HCT116 (cell line): ENCODE data around the gene ESPN. TPM values are rescaled to one million over a fixed set of nuclear protein-coding genes. Genes with fewer than 3 reads are reported as not detected.

Experiments
- ATAC-seq: fragments of 200-7000 bp; cut with Tn5 transposase; 2 replicates; pipeline ENCODE4 v1.9.1; 2020; ENCODE audit warnings: mild to moderate bottlenecking, moderate library complexity
- BruUV-seq: library from RNA; stranded (reverse); fragments of 400-500 nt; replicated peaks from 2 replicates; lab custom pipeline; 2021; lab: Mats Ljungman, UMichigan
- CTCF ChIA-PET: fragments of 300-600 bp; sonication (Branson Sonifier 250); formaldehyde crosslinking; loops from one replicate; lab custom pipeline; 2021; ENCODE audit warnings: antibody characterized with exemption; lab: Charles Lee
- POLR2A ChIA-PET: fragments of 300-600, 350-600 bp; sonication (Branson Sonifier 250); formaldehyde crosslinking; loops from one replicate; lab custom pipeline; 2021; ENCODE audit warnings: antibody characterized with exemption; lab: Charles Lee
- RAD21 ChIA-PET, 2 experiments: fragments of 300-600 bp; sonication (Branson Sonifier 250); formaldehyde crosslinking; loops; one replicate each; lab custom pipeline; 2023; ENCODE audit warnings: low total read pairs in 2 of 2; ENCODE audit not compliant: uncharacterized antibody in 2 of 2, unreplicated experiment in 2 of 2, low non-redundant PET in 1 of 2; lab: Charles Lee
- DNase-seq: peaks from one replicate; pipeline ENCODE4 v3.0.0-alpha.2; 2010; ENCODE audit warnings: low read depth, low spot score
- H2AFZ ChIP-seq: fragments of 200-600 bp; shearing (Covaris generic), sonication (generic); 2 replicates; pipeline ENCODE4 v1.6.1; 2017; ENCODE audit warnings: low read depth, mixed run types, mixed read lengths, antibody characterized with exemption, low read length; ENCODE audit not compliant: poor library complexity, severe bottlenecking
- H3K27ac ChIP-seq: 2 replicates; pipeline ENCODE4 v1.5.1; 2012; ENCODE audit warnings: low read depth, low read length
- H3K27me3 ChIP-seq: fragments of 200-600 bp; sonication (generic); 2 replicates; pipeline ENCODE4 v1.6.1; 2016; ENCODE audit warnings: mixed run types, low read length, mixed read lengths; ENCODE audit not compliant: insufficient read depth
- H3K36me3 ChIP-seq, 2 experiments: fragments of 200-500 bp in 1 of 2; fragments of 200-600 bp in 1 of 2; sonication (Bioruptor generic) in 1 of 2; sonication (generic) in 1 of 2; 2 replicates each; pipeline versions ENCODE4 v1.5.1 to v1.6.1; 2014 to 2016; ENCODE audit warnings: low read length in 2 of 2, inconsistent platforms in 1 of 2, mixed read lengths in 1 of 2, mixed run types in 1 of 2; ENCODE audit not compliant: insufficient read depth in 2 of 2, control insufficient read depth in 1 of 2
- H3K4me1 ChIP-seq, 2 experiments: fragments of 200-600 bp in 1 of 2; sonication (generic) in 1 of 2; 2 replicates each; pipeline versions ENCODE4 v1.5.1 to v1.6.1; 2012 to 2017; ENCODE audit warnings: low read length in 2 of 2, inconsistent platforms in 1 of 2, mild to moderate bottlenecking in 1 of 2, mixed read lengths in 1 of 2, mixed run types in 1 of 2, moderate library complexity in 1 of 2; ENCODE audit not compliant: insufficient read depth in 2 of 2, control insufficient read depth in 1 of 2
- H3K4me2 ChIP-seq: fragments of 200-600 bp; sonication (generic); 2 replicates; pipeline ENCODE4 v1.6.1; 2017; ENCODE audit warnings: mixed run types, low read length, mixed read lengths
- H3K4me3 ChIP-seq, 2 experiments: fragments of 200-600 bp in 1 of 2; sonication (generic) in 1 of 2; replicated peaks in 1 of 2; 2 replicates each; pipeline ENCODE4 v1.5.1; 2011 to 2016; ENCODE audit warnings: low read length in 2 of 2, control low read depth in 1 of 2, low read depth in 1 of 2, mild to moderate bottlenecking in 1 of 2, mixed read lengths in 1 of 2, mixed run types in 1 of 2
- H3K79me2 ChIP-seq: fragments of 200-600 bp; sonication (generic); 2 replicates; pipeline ENCODE4 v1.6.1; 2017; ENCODE audit warnings: mild to moderate bottlenecking, mixed run types, low read length, moderate library complexity, mixed read lengths; ENCODE audit not compliant: insufficient read depth
- H3K9ac ChIP-seq: fragments of 200-600 bp; sonication (generic); 2 replicates; pipeline ENCODE4 v1.6.1; 2016; ENCODE audit warnings: low read length, mixed read lengths
- H3K9me2 ChIP-seq: fragments of 200-600 bp; sonication (generic), shearing (Covaris generic); 2 replicates; pipeline ENCODE4 v1.6.1; 2017; ENCODE audit warnings: mixed run types, mild to moderate bottlenecking, moderate library complexity; ENCODE audit not compliant: insufficient read depth
- H3K9me3 ChIP-seq, 2 experiments: fragments of 200-500 bp in 1 of 2; fragments of 200-600 bp in 1 of 2; sonication (Bioruptor generic) in 1 of 2; sonication (generic) in 1 of 2; 2 replicates each; pipeline ENCODE4 v1.6.1; 2014 to 2017; ENCODE audit warnings: low read length in 2 of 2, mixed read lengths in 2 of 2, inconsistent platforms in 1 of 2, low read depth in 1 of 2, mild to moderate bottlenecking in 1 of 2, mixed run types in 1 of 2, moderate library complexity in 1 of 2; ENCODE audit not compliant: control insufficient read depth in 1 of 2, insufficient read depth in 1 of 2
- H4K20me1 ChIP-seq: fragments of 200-600 bp; sonication (generic), shearing (Covaris generic); 2 replicates; pipeline ENCODE4 v1.6.1; 2017; ENCODE audit warnings: mixed run types, mild to moderate bottlenecking, moderate library complexity; ENCODE audit not compliant: insufficient read depth
- ATF3 ChIP-seq: IDR thresholded peaks from 2 replicates; pipeline ENCODE4 v1.6.1; 2012
- CBX3 ChIP-seq: IDR thresholded peaks from 2 replicates; pipeline ENCODE4 v1.6.1; 2012; ENCODE audit warnings: low read depth
- CEBPB ChIP-seq: IDR thresholded peaks from 2 replicates; pipeline ENCODE4 v1.6.1; 2012; ENCODE audit warnings: low read depth
- EGR1 ChIP-seq: IDR thresholded peaks from 2 replicates; pipeline ENCODE4 v1.6.1; 2012; ENCODE audit warnings: low read depth
- ELF1 ChIP-seq: IDR thresholded peaks from 2 replicates; pipeline ENCODE4 v1.6.1; 2012; ENCODE audit warnings: low read depth, borderline replicate concordance
- EZH2phosphoT487 ChIP-seq: fragments of 200-600 bp; IDR thresholded peaks from 2 replicates; pipeline ENCODE4 v1.6.1; 2018; ENCODE audit warnings: antibody characterized with exemption, borderline replicate concordance
- TCF7L2 ChIP-seq: IDR thresholded peaks from 2 replicates; pipeline ENCODE4 v1.7.0; 2011; ENCODE audit warnings: borderline replicate concordance, inconsistent platforms; ENCODE audit not compliant: insufficient read depth, insufficient read length; ENCODE audit errors: extremely low read depth
- ZFX ChIP-seq: fragments of 450-650 bp; IDR thresholded peaks from 2 replicates; pipeline ENCODE4 v1.6.1; 2017
- intact Hi-C: fragments of 100-400 bp; cut with micrococcal nuclease; formaldehyde crosslinking; loops from 2 replicates; pipeline ENCODE4 v1.10.0; 2022
- total RNA-seq: library from RNA; stranded (reverse); gene quantifications from one replicate; pipeline ENCODE4 v1.2.1, GENCODE V29; 2021; ENCODE audit not compliant: unreplicated experiment
- TF ChIP-seq, protein P1 (sequence below), 3 experiments: fragments of 200-600 bp in 1 of 3; sonication (generic) in 1 of 3; IDR thresholded peaks in 2 of 3; conservative IDR thresholded peaks in 1 of 3; 2 replicates each; pipeline ENCODE4 v1.5.1; 2012 to 2017; ENCODE audit warnings: low read depth in 2 of 3, low read length in 2 of 3, antibody characterized with exemption in 1 of 3, borderline replicate concordance in 1 of 3, control low read depth in 1 of 3, mild to moderate bottlenecking in 1 of 3, mixed read lengths in 1 of 3, mixed run types in 1 of 3, moderate library complexity in 1 of 3; ENCODE audit not compliant: insufficient read depth in 1 of 3
- TF ChIP-seq, protein P2 (sequence below): IDR thresholded peaks from 2 replicates; pipeline ENCODE4 v1.6.1; 2012; ENCODE audit warnings: low read depth

Gene ESPN
- total RNA-seq, 1 experiment from 2014 or later, result 114 TPM

DNA sequence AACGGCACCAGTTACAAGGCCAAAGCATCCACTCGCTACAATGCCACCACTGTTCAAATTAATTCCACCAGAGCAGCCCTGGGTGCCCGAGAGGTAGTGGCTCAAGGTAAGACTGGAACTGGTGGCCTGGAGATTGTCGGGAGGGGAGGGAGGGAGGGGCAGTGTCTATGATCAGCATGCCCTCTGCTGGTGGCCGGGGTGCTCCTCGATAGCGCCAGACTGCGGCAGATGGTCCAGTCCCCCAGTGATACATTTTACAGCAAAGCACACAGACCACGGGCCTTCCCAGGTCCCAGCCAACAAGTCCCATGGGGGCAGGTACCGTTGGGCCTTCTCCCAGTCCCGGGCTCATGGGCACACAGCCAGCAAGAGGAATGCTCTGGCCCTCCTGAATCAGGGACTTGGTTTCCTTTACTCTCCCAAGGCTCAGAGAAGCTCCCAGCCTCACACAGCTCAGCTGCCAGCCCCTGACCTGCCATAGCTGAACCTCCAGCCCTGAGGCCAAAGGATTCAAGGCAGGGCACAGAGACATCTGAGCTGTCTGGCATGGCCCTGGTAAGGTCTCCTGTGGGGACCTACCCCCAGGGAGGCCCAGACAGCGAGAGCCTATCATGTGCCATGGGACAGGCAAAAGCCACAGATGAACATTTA is 46.4 kb upstream of the ESPN start:
- Histone ChIP-seq H3K4me1 (peaks cover 13 to 19% of the 10 kb centered on the region in 2 experiments), H4K20me1 (no peaks in the 10 kb centered on the region; the same call in 1 of the 2 replicates), H3K27me3 (no peaks in the 10 kb centered on the region), H3K4me2 (peak overlapping the region; percentile 43), H3K36me3 (no peaks in the 10 kb centered on the region), H3K4me3 (no peak overlapping the region), H2AFZ (no peak overlapping the region), H3K9me2 (no peaks in the 10 kb centered on the region), H3K27ac (peak overlapping the region; percentile 31; the same call in 1 of the 2 replicates), H3K79me2 (peaks cover 87% of the 10 kb centered on the region), H3K9me3 (no peaks in the 10 kb centered on the region), H3K9ac (0 out of 2 replicates have a peak overlapping the region, but pooled peaks have one; percentile 19)
- intact Hi-C loops, result no loop called here
- ChIA-PET CTCF (interaction anchor here (0.7 to 2.4 kb wide), 3 partner anchors 15 to 45 kb away, joined by 3 to 8 read pairs (median 4); no protein-coding TSS in a partner anchor), RAD21 (interaction anchor here in 1 of 2 experiments (0.6 to 1.4 kb wide), 2 partner anchors 11 to 15 kb away, joined by 3 read pairs; partner anchors contain the start of gene ACOT7), POLR2A (no interaction called here)
- ATAC-seq, result peak; percentile 94
- TF ChIP-seq EGR1, result no peak
- TF ChIP-seq ELF1, result no peak
- TF ChIP-seq EZH2phosphoT487, result no peak
- no peak for TF ChIP-seq CEBPB
- TF ChIP-seq, protein P1, sequence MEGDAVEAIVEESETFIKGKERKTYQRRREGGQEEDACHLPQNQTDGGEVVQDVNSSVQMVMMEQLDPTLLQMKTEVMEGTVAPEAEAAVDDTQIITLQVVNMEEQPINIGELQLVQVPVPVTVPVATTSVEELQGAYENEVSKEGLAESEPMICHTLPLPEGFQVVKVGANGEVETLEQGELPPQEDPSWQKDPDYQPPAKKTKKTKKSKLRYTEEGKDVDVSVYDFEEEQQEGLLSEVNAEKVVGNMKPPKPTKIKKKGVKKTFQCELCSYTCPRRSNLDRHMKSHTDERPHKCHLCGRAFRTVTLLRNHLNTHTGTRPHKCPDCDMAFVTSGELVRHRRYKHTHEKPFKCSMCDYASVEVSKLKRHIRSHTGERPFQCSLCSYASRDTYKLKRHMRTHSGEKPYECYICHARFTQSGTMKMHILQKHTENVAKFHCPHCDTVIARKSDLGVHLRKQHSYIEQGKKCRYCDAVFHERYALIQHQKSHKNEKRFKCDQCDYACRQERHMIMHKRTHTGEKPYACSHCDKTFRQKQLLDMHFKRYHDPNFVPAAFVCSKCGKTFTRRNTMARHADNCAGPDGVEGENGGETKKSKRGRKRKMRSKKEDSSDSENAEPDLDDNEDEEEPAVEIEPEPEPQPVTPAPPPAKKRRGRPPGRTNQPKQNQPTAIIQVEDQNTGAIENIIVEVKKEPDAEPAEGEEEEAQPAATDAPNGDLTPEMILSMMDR (IDR thresholded peaks at IDR 0.05 in 2 of 3, conservative IDR thresholded peaks at IDR 0.05 in 1 of 3; ENCODE audit: borderline replicate concordance in 1 of 3, insufficient read depth in 1 of 3, low read depth in 2 of 3, low read length in 2 of 3), result peak; percentile 32 to 48 (median 48); a peak in 5 of 6 replicates
- no peak for DNase-seq
- no TSS peak for BruUV-seq

DNA sequence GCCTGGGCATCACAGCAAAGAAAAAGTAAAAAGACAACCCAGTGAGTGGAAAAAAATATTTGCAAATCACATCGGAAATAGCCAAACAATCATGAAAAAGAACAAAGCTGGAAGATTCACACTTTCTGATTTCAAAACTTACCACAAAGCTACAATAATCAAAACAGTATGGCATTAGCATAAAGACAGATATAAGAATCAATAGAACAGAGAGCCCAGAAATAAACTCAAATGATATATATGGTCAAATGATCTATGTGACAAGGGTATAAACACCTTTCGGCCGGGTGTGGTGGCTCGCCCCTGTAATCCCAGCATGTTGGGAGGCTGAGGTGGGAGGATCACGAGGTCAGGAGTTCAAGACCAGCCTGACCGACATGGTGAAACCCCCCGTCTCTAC is 44.5 kb upstream of the ESPN start:
- H3K9ac ChIP-seq, result no peak overlapping the region
- DNase-seq (no peak), ATAC-seq (no peak)
- H4K20me1 ChIP-seq, result no peaks in the 10 kb centered on the region; the same call in 1 of the 2 replicates
- no peaks in the 10 kb centered on the region for H3K9me2 ChIP-seq
- peaks cover 90% of the 10 kb centered on the region for H3K79me2 ChIP-seq
- no peak overlapping the region for H3K27ac ChIP-seq
- H3K4me1 ChIP-seq, result peaks cover 8 to 15% of the 10 kb centered on the region in 2 experiments
- intact Hi-C loops, result no loop called here
- H3K4me2 ChIP-seq, result no peak overlapping the region
- H3K27me3 ChIP-seq, result no peaks in the 10 kb centered on the region
- no peak overlapping the region for H2AFZ ChIP-seq
- CTCF ChIA-PET, result no interaction called here
- BruUV-seq, result no TSS peak
- POLR2A ChIA-PET, result interaction anchor here (0.7 kb wide), 1 partner anchor 9 kb away, joined by 3 read pairs; no protein-coding TSS in a partner anchor
- RAD21 ChIA-PET, result interaction anchor here in 1 of 2 experiments (0.6 kb wide), 1 partner anchor 13 kb away, joined by 3 read pairs; the partner anchor contains the start of gene ACOT7
- no peaks in the 10 kb centered on the region for H3K9me3 ChIP-seq
- no peak for TF ChIP-seq CBX3
- no peak for TF ChIP-seq TCF7L2
- TF ChIP-seq, protein P2, sequence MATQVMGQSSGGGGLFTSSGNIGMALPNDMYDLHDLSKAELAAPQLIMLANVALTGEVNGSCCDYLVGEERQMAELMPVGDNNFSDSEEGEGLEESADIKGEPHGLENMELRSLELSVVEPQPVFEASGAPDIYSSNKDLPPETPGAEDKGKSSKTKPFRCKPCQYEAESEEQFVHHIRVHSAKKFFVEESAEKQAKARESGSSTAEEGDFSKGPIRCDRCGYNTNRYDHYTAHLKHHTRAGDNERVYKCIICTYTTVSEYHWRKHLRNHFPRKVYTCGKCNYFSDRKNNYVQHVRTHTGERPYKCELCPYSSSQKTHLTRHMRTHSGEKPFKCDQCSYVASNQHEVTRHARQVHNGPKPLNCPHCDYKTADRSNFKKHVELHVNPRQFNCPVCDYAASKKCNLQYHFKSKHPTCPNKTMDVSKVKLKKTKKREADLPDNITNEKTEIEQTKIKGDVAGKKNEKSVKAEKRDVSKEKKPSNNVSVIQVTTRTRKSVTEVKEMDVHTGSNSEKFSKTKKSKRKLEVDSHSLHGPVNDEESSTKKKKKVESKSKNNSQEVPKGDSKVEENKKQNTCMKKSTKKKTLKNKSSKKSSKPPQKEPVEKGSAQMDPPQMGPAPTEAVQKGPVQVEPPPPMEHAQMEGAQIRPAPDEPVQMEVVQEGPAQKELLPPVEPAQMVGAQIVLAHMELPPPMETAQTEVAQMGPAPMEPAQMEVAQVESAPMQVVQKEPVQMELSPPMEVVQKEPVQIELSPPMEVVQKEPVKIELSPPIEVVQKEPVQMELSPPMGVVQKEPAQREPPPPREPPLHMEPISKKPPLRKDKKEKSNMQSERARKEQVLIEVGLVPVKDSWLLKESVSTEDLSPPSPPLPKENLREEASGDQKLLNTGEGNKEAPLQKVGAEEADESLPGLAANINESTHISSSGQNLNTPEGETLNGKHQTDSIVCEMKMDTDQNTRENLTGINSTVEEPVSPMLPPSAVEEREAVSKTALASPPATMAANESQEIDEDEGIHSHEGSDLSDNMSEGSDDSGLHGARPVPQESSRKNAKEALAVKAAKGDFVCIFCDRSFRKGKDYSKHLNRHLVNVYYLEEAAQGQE, result no peak
- no peak for TF ChIP-seq ATF3
- no peak for TF ChIP-seq ZFX
- TF ChIP-seq CEBPB, result no peak
- TF ChIP-seq EGR1, result no peak
- H3K36me3 ChIP-seq, result no peaks in the 10 kb centered on the region; a peak in 1 of 4 replicates
- no peak overlapping the region for H3K4me3 ChIP-seq
